ENCODE data around the gene AMH.

DNA sequence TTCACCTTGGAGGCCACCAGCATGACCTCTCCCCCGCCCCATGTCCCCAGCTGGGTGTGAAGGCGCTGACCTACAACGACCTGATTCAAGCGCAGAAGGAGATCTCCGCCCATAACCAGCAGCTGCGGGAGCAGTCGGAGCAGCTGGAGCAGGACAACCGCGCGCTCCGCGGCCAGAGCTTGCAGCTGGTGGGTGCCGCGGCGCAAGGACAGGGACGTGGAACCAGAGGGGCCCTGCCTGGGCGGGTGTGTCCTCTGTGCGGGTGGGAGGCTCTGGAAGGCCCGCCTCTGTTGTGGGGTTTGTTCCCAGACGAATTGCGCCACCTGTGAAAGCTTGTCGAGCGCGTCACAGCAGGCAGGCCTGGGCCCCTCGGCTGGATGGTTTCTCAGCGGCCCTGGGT, 35.3 kb upstream of the AMH start:
- TF ChIP-seq, protein P1, sequence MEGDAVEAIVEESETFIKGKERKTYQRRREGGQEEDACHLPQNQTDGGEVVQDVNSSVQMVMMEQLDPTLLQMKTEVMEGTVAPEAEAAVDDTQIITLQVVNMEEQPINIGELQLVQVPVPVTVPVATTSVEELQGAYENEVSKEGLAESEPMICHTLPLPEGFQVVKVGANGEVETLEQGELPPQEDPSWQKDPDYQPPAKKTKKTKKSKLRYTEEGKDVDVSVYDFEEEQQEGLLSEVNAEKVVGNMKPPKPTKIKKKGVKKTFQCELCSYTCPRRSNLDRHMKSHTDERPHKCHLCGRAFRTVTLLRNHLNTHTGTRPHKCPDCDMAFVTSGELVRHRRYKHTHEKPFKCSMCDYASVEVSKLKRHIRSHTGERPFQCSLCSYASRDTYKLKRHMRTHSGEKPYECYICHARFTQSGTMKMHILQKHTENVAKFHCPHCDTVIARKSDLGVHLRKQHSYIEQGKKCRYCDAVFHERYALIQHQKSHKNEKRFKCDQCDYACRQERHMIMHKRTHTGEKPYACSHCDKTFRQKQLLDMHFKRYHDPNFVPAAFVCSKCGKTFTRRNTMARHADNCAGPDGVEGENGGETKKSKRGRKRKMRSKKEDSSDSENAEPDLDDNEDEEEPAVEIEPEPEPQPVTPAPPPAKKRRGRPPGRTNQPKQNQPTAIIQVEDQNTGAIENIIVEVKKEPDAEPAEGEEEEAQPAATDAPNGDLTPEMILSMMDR (IDR thresholded peaks at IDR 0.05 in 2 of 3, conservative IDR thresholded peaks at IDR 0.05 in 1 of 3; ENCODE audit: borderline replicate concordance in 1 of 3, insufficient read depth in 1 of 3, low read depth in 2 of 3, low read length in 2 of 3): no peak
- TF ChIP-seq POLR2AphosphoS5 (IDR thresholded peaks at IDR 0.05; ENCODE audit: low read depth, low read length): no peak
- no peak for TF ChIP-seq POLR2A (IDR thresholded peaks at IDR 0.05; ENCODE audit: borderline replicate concordance, extremely low read depth, insufficient read depth, insufficient read length)
- TF ChIP-seq YY1 (IDR thresholded peaks at IDR 0.05; ENCODE audit: extremely low read depth, insufficient replicate concordance, low read depth, low read length): no peak
- TF ChIP-seq, protein P2, sequence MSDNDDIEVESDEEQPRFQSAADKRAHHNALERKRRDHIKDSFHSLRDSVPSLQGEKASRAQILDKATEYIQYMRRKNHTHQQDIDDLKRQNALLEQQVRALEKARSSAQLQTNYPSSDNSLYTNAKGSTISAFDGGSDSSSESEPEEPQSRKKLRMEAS (IDR thresholded peaks at IDR 0.05): no peak
- TF ChIP-seq CEBPB (IDR thresholded peaks at IDR 0.05; ENCODE audit: low read depth): no peak
- TF ChIP-seq ZNF274 (IDR thresholded peaks at IDR 0.05; ENCODE audit: low read depth, low read length): no peak
- TF ChIP-seq CBX3 (IDR thresholded peaks at IDR 0.05; ENCODE audit: low read depth): no peak
- no peak for TF ChIP-seq TCF7L2 (IDR thresholded peaks at IDR 0.05; ENCODE audit: borderline replicate concordance, extremely low read depth, insufficient read depth, insufficient read length)
- TF ChIP-seq EZH2 (IDR thresholded peaks at IDR 0.05): no peak
- TF ChIP-seq EGR1 (IDR thresholded peaks at IDR 0.05; ENCODE audit: low read depth): no peak
- TF ChIP-seq, protein P3, sequence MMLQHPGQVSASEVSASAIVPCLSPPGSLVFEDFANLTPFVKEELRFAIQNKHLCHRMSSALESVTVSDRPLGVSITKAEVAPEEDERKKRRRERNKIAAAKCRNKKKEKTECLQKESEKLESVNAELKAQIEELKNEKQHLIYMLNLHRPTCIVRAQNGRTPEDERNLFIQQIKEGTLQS (IDR thresholded peaks at IDR 0.05): no peak
- TF ChIP-seq JUND (IDR thresholded peaks at IDR 0.05): no peak
- no peak for TF ChIP-seq SIN3A (IDR thresholded peaks at IDR 0.05; ENCODE audit: low read depth)

Measured in HCT116 (cell line).